NK-92 treated with Interleukin-12 subunit alpha and Interleukin-12 subunit beta, amount 100 ng/mL, for 24 hours (cell line): ENCODE measurements around the gene EPHB3.

Experiments used
- DNase-seq: peaks from one replicate; lab custom pipeline; 2025; lab: John Stamatoyannopoulos, UW

Gene EPHB3

DNA sequence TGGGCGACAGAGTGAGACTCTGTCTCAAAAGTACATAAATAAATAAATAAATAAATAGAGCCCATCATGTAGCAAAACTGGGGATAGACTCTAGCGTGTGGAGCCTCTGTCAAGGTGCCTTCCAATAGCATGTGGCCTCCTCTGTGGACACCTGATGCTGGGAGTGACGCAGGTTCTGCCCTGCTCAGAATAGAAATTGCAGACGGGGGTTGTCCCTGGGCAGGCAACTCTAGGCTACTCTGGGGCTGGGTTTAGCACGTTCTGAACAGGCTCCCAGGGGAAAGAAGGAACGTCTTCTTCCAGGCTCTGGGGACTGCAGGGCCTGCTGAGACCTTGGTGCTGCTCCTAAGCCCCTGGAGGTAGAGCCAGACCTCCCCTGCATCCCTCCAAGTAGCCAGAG is 65.3 kb downstream of the EPHB3 start:
- DNase-seq = no peak

DNA sequence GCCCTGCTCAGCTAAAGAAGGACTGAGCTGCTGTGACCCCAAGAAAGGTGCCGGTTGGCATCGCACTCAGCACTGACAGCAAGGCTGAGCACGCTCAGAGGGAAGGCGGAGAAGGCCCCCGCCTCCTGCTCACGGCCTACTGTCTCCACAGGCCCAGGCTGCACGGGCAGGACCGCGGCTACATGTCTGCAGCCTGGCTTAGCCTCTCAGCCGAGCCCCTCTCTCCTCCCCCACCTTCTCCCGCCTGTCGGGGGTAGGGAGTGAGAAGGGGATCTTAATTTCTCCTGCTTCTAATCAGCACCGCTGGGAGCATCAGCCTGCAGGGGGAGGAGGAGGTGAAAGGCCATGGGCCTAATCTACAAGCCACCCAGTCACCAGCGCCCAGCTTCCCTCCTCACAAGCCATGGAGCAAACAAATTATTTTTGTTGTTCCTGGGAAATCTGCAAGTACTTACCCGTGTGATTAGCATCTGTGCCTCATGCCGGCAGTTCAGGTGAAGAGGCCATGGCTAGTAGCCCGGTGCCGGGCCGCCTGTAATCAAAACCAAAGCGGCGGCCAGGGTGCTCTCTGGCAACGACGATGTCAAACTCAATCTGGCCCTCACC is 68.1 kb downstream of the EPHB3 start:
- DNase-seq = no peak

DNA sequence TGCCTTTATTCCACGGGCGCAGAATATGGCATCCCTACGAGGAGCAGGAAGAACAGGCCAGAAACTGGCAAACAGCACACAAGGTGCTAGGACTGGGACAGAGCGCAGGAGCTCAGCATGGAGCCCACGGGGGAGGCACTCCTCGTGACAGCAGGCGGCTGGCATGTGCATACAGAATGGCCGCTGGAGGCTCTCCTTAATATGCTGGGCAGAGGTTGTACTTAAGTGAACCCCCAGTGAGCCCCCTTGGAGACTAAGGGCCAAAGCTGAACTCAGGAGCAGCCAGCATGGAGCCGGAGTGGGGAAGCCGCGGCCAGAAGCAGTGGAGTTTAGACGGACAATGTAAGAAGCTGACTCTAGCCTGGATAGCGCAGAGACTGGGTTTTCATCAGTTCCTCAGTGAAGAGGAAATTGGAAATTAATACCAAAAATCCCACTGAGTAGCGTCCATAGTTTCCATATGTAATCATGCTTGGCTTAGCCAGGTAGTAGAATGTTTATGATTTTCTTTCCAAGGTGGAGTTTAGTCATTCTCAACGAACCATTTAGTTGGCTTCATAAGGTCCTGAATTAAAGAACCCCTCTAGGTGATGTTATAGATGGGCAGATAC is 69.4 kb downstream of the EPHB3 start:
- no peak for DNase-seq

DNA sequence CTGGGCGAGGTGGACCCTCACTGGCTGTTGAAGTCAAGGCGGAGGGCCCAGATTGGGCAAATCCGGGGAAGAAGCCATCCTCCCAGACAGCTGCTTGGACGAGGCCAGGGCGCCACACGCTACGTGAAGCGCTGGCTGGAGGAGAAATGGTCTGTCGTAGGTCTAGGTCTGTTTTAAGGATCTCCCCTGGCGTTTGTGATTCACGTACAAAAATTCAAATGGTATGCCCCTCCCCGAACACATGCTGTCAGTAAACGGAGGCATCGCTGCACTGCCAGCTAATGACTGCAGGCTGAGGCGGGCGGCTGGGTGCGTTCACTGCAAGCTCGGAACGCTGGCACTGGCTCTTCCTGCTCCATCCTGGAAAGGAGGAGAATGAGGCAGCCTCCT is 69.9 kb downstream of the EPHB3 start:
- DNase-seq = no peak
